Upper lobe of left lung (tissue), 6 donors: ENCODE measurements around the gene CS. TPM values are rescaled to one million over a fixed set of nuclear protein-coding genes. Genes with fewer than 3 reads are reported as not detected.

ENCODE experiments used
- ATAC-seq, 2 donors: fragments of 200-7000 bp; cut with Tn5 transposase; one replicate each; pipeline ENCODE4 v1.9.1; 2022; ENCODE audit warnings: mild to moderate bottlenecking in 2 of 2, moderate library complexity in 2 of 2; ENCODE audit not compliant: low FRiP score in 2 of 2
- DNase-seq, 2 donors: peaks; one replicate each; pipeline ENCODE4 v3.0.0-alpha.2; 2019 to 2020
- H3K27ac ChIP-seq, 4 donors: fragments of 200-600 bp; sonication (generic); one replicate each; pipeline ENCODE4 v1.5.1; 2016 to 2019
- H3K27me3 ChIP-seq, 4 donors: fragments of 200-600 bp; sonication (generic); one replicate each; pipeline ENCODE4 v1.5.1; 2017 to 2019
- H3K36me3 ChIP-seq, 4 donors: fragments of 200-600 bp; sonication (generic); one replicate each; pipeline ENCODE4 v1.5.1; 2016 to 2019
- H3K4me1 ChIP-seq, 4 donors: fragments of 200-600 bp; sonication (generic); one replicate each; pipeline ENCODE4 v1.5.1; 2018 to 2019
- H3K4me3 ChIP-seq, 4 donors: fragments of 200-600 bp; sonication (generic); one replicate each; pipeline ENCODE4 v1.5.1; 2017 to 2019; ENCODE audit warnings: mild to moderate bottlenecking in 2 of 4, moderate library complexity in 1 of 4
- H3K9me3 ChIP-seq, 4 donors: fragments of 200-600 bp; sonication (generic); one replicate each; pipeline ENCODE4 v1.5.1; 2018 to 2019
- CTCF ChIP-seq, 6 experiments: fragments of 450-650 bp in 4 of 6; fragments of 200-600 bp in 2 of 6; sonication (generic) in 2 of 6; IDR thresholded peaks; one replicate each; pipeline ENCODE4 v1.5.1; 2016 to 2019; ENCODE audit warnings: antibody characterized with exemption in 6 of 6
- EP300 ChIP-seq, 4 donors: sonication (generic); formaldehyde crosslinking; IDR thresholded peaks; one replicate each; pipeline ENCODE4 v1.5.1; 2017; ENCODE audit warnings: antibody characterized with exemption in 4 of 4, control low read depth in 2 of 4
- POLR2A ChIP-seq, 4 donors: fragments of 450-650 bp; IDR thresholded peaks; one replicate each; pipeline ENCODE4 v1.5.1; 2016 to 2017; ENCODE audit warnings: antibody characterized with exemption in 4 of 4, mild to moderate bottlenecking in 2 of 4
- POLR2AphosphoS5 ChIP-seq, 2 donors: sonication (generic); formaldehyde crosslinking; IDR thresholded peaks; one replicate each; pipeline ENCODE4 v1.5.1; 2017; ENCODE audit warnings: antibody characterized with exemption in 2 of 2
- WGBS, 2 donors: methylation state at CpG; one replicate each; pipeline ENCODE4 v1.1.5; 2017 to 2018; 5-methylcytosine and 5-hydroxymethylcytosine counted together
- total RNA-seq, 6 donors: library from RNA; depleted of rRNA in 4 of 6; stranded (reverse); fragments of >200 nt in 4 of 6; gene quantifications; one replicate each; pipeline versions ENCODE4 v1.1.0 to v1.2.1, GENCODE V29; 2016 to 2021
- donor health status: DM: no; HTN: no; CAD: no; lungs with moderate emphysema.
- donor health status: DM: no; HTN: yes; CAD: no; lungs with severe emphysema.

The CS gene
- total RNA-seq, 6 donors from 2014 or later = 99.9 to 201 (median 151) TPM

DNA sequence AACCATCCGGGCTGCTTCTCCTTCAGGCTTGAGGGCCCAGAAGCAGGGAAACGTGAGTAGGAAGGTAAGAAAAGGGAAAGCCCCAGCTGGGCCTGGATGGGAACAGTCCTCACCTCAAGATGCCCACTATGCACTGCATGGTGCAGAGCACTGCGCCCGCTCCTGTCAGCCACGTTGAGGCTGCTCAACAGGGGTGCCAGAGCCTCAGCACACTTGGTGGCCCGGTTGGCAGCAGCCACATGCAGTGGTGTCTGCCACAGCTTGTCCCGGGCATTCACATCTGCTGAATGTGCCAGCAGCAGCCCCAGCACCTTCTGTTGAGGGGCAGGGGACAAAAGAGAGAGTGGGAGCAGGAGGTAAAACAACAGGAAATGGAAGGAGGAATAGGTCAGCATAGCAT is 44.5 kb downstream of the CS start:
- Histone ChIP-seq H3K27ac (no peak overlapping the region), H3K9me3 (no peaks in the 10 kb centered on the region), H3K4me3 (no peak overlapping the region), H3K36me3 (peaks cover 30 to 53% (median 51%) of the 10 kb centered on the region in 4 donors), H3K4me1 (peaks cover 21 to 32% (median 32%) of the 10 kb centered on the region in 4 donors), H3K27me3 (no peaks in the 10 kb centered on the region)
- peak in 1 of 2 donors; percentile 44 for DNase-seq
- ATAC-seq = no peak
- 72 to 90% methylated on average over 7 of the region's 7 CpGs for WGBS, 2 donors
- TF ChIP-seq EP300 (IDR thresholded peaks at IDR 0.05) (no peak), CTCF (IDR thresholded peaks at IDR 0.05) (no peak), POLR2A (IDR thresholded peaks at IDR 0.05) (no peak), POLR2AphosphoS5 (IDR thresholded peaks at IDR 0.05) (no peak)

DNA sequence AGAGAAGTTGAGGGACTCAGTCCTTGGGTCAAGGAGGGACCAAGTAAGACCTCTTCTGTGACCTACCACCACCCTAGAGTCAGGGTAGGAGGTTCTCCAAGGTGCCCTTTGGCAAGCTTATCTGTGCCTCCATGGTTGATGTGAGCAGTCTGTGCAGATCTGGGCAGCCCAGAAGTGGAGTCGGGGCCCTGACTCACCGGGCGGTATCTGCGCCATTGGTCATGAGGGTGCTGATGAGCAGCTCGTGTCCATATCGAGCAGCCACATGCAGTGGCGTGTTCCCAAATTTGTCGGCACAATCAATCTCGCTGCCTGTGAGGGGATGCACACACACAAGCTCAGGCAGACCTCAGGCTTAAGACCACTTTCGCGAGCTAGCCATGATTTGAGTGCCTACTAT is 47.0 kb downstream of the CS start:
- DNase-seq (no peak), ATAC-seq (no peak)
- TF ChIP-seq POLR2A (IDR thresholded peaks at IDR 0.05) = no peak
- TF ChIP-seq POLR2AphosphoS5 (IDR thresholded peaks at IDR 0.05) = no peak
- no peak for TF ChIP-seq EP300 (IDR thresholded peaks at IDR 0.05)
- no peak for TF ChIP-seq CTCF (IDR thresholded peaks at IDR 0.05)
- Histone ChIP-seq H3K27me3 (no peaks in the 10 kb centered on the region), H3K36me3 (peaks cover 33 to 79% (median 76%) of the 10 kb centered on the region in 4 donors), H3K9me3 (no peaks in the 10 kb centered on the region), H3K4me3 (no peak overlapping the region), H3K27ac (no peak overlapping the region), H3K4me1 (peaks cover 14 to 24% (median 22%) of the 10 kb centered on the region in 4 donors)
- WGBS, 2 donors = 95 to 97% methylated on average over 7 to 11 of the region's 11 CpGs

DNA sequence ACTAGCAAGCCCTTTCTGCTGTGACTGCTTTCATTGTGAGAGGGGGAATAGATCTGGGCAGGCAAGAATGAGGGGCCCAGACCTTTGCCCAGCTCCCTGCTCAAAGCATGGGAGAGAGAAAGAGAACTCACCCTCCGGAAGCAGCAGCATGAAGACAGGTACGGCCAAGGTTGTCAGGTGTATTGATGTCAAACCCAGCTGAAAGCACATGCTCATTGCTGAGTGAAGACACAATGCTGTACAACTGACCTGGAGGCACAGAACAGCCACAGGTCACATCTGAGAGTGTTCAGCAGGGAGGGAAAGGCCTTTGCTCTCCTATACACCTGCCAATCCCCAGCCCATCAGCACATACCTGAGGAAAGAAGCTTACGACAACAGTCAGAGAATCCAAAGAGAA is 47.5 kb downstream of the CS start:
- Histone ChIP-seq H3K27ac (no peak overlapping the region), H3K9me3 (no peaks in the 10 kb centered on the region), H3K27me3 (no peaks in the 10 kb centered on the region), H3K4me3 (no peak overlapping the region), H3K4me1 (peaks cover 14 to 24% (median 21%) of the 10 kb centered on the region in 4 donors), H3K36me3 (peaks cover 38 to 83% (median 80%) of the 10 kb centered on the region in 4 donors)
- ATAC-seq = no peak
- no peak for DNase-seq
- WGBS, 2 donors = 86 to 93% methylated on average over 3 of the region's 3 CpGs
- no peak for TF ChIP-seq EP300 (IDR thresholded peaks at IDR 0.05)
- no peak for TF ChIP-seq CTCF (IDR thresholded peaks at IDR 0.05)
- TF ChIP-seq POLR2AphosphoS5 (IDR thresholded peaks at IDR 0.05) = no peak

DNA sequence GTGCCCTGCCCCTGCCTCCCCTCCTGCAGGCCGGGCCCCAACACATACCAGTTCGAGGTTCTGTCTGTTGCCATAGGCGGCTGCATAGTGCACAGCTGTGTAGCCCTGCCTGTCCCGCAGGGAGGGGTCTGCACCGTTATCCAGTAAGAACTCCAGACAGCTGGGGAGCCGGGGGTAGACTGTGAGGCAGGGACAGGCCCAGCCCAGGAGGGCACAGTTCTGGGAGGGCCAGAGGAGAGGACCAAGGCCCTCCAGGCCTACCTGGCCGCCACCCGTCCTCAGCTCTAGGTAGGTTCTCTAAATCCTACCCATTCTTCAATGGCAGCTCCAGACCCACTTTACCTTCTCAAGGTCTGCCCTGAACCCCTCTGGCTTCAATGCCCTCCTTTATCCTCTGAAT is 51.4 kb downstream of the CS start:
- H3K36me3 ChIP-seq = peaks cover 66 to 100% (median 96%) of the 10 kb centered on the region in 4 donors
- no peaks in the 10 kb centered on the region for H3K9me3 ChIP-seq
- H3K4me3 ChIP-seq = no peak overlapping the region
- H3K4me1 ChIP-seq = no peaks in the 10 kb centered on the region
- DNase-seq (no peak), ATAC-seq (peak in 1 of 2 donors; percentile 41)
- H3K27me3 ChIP-seq = no peaks in the 10 kb centered on the region
- H3K27ac ChIP-seq = no peak overlapping the region
- WGBS, 2 donors = 95 to 98% methylated on average over 8 of the region's 8 CpGs
- TF ChIP-seq POLR2AphosphoS5 (IDR thresholded peaks at IDR 0.05) (no peak), CTCF (IDR thresholded peaks at IDR 0.05) (no peak), EP300 (IDR thresholded peaks at IDR 0.05) (no peak), POLR2A (IDR thresholded peaks at IDR 0.05) (no peak)

DNA sequence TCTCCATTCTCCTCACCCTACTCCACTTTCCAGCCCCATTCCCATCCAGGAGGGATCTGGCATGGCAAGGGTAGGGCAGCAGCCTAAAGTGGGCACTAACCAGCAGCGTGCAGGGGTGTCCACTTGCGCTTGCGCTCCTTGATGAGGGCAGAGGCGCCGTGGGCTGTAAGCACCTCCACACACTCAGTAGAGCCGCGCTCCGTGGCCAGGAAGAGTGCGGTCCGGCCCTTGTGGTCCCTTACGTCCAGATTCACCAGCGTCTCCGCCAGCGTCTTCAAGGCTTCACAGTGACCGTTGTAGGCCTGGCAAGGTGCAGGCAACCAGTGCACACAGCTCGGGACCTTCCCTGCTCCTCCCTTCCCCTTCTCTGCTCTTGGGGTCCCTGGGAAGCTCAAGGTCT is 52.2 kb downstream of the CS start:
- Histone ChIP-seq H3K27ac (no peak overlapping the region), H3K4me1 (no peaks in the 10 kb centered on the region), H3K9me3 (no peaks in the 10 kb centered on the region), H3K4me3 (no peak overlapping the region), H3K27me3 (no peaks in the 10 kb centered on the region), H3K36me3 (peaks cover 66 to 100% (median 96%) of the 10 kb centered on the region in 4 donors)
- WGBS, 2 donors = 93 to 97% methylated on average over 13 to 16 of the region's 16 CpGs
- ATAC-seq (no peak), DNase-seq (peak in 1 of 2 donors; percentile 55)
- TF ChIP-seq POLR2AphosphoS5 (IDR thresholded peaks at IDR 0.05) = no peak
- TF ChIP-seq EP300 (IDR thresholded peaks at IDR 0.05) = no peak
- TF ChIP-seq CTCF (IDR thresholded peaks at IDR 0.05) = no peak
- no peak for TF ChIP-seq POLR2A (IDR thresholded peaks at IDR 0.05)
